ENCODE data around the gene CD72.

CD72 gene

GRCh38 chr9:35660966-35661415, 42.8 kb upstream of the CD72 start:
- Histone ChIP-seq H3K4me2 (ENCODE audit: low read length) (no peak overlapping the region), H2BK12ac (ENCODE audit: low read length) (peak overlapping the region; percentile 10), H3K36me3 (ENCODE audit: control insufficient read depth in 1 of 2, insufficient read depth in 2 of 2, low read length in 2 of 2) (peaks cover 13 to 16% of the 10 kb centered on the region in 2 experiments), H4K12ac (ENCODE audit: low read depth, low read length) (peak overlapping the region; percentile 2), H3K79me2 (ENCODE audit: control insufficient read depth, insufficient read depth, low read length, poor library complexity) (peaks cover 8% of the 10 kb centered on the region), H3K4me3 (ENCODE audit: low read depth, low read length) (no peak overlapping the region), H4K8ac (ENCODE audit: low read depth, low read length) (no peak overlapping the region), H3K27ac (ENCODE audit: low read depth, low read length) (no peak overlapping the region), H2BK5ac (ENCODE audit: low read depth, low read length, poor library complexity) (no peak overlapping the region), H4K91ac (ENCODE audit: low read depth, low read length) (peak overlapping the region; percentile 12), H2AFZ (ENCODE audit: insufficient read depth, low read length, poor library complexity) (peak overlapping the region; percentile 3), H3K14ac (ENCODE audit: low read length) (no peak overlapping the region), H3K9ac (ENCODE audit: low read length) (no peak overlapping the region), H3K9me3 (ENCODE audit: insufficient read depth, low read depth, low read length) (no peaks in the 10 kb centered on the region), H3K18ac (ENCODE audit: low read length) (no peak overlapping the region), H3K79me1 (ENCODE audit: low read length) (peaks cover 15% of the 10 kb centered on the region), H3K23ac (ENCODE audit: low read length) (no peak overlapping the region), H3K4me1 (ENCODE audit: control insufficient read depth in 1 of 2, insufficient read depth in 2 of 2, low read length in 2 of 2) (peaks cover 19 to 24% of the 10 kb centered on the region in 2 experiments), H3K4ac (ENCODE audit: low read depth, low read length) (no peak overlapping the region), H2BK120ac (ENCODE audit: insufficient read depth, low read length, poor library complexity) (no peak overlapping the region), H2AK5ac (ENCODE audit: low read length) (no peak overlapping the region), H3K27me3 (ENCODE audit: insufficient read depth, low read length) (no peaks in the 10 kb centered on the region)
- no CpG with 5 or more reads among the region's 9 CpGs for WGBS (ENCODE audit: extremely low coverage, insufficient coverage, insufficient read length)
- peak in 1 of 2 donors; percentile 64 for DNase-seq

- Histone ChIP-seq H2BK120ac (ENCODE audit: insufficient read depth, low read length, poor library complexity) (no peak overlapping the region), H3K9me3 (ENCODE audit: insufficient read depth, low read depth, low read length) (no peaks in the 10 kb centered on the region), H3K79me1 (ENCODE audit: low read length) (peaks cover 10% of the 10 kb centered on the region), H3K27me3 (ENCODE audit: insufficient read depth, low read length) (no peaks in the 10 kb centered on the region), H3K4me2 (ENCODE audit: low read length) (peak overlapping the region; percentile 95), H4K8ac (ENCODE audit: low read depth, low read length) (no peak overlapping the region), H3K27ac (ENCODE audit: low read depth, low read length) (no peak overlapping the region), H3K4me1 (ENCODE audit: control insufficient read depth in 1 of 2, insufficient read depth in 2 of 2, low read length in 2 of 2) (peaks cover 14 to 17% of the 10 kb centered on the region in 2 experiments), H2BK12ac (ENCODE audit: low read length) (no peak overlapping the region), H3K36me3 (ENCODE audit: control insufficient read depth in 1 of 2, insufficient read depth in 2 of 2, low read length in 2 of 2) (peaks cover 13 to 16% of the 10 kb centered on the region in 2 experiments), H3K4ac (ENCODE audit: low read depth, low read length) (no peak overlapping the region), H2AFZ (ENCODE audit: insufficient read depth, low read length, poor library complexity) (no peak overlapping the region), H3K4me3 (ENCODE audit: low read depth, low read length) (no peak overlapping the region), H3K18ac (ENCODE audit: low read length) (no peak overlapping the region), H3K14ac (ENCODE audit: low read length) (no peak overlapping the region), H4K12ac (ENCODE audit: low read depth, low read length) (no peak overlapping the region), H2AK5ac (ENCODE audit: low read length) (no peak overlapping the region), H2BK5ac (ENCODE audit: low read depth, low read length, poor library complexity) (no peak overlapping the region), H3K79me2 (ENCODE audit: control insufficient read depth, insufficient read depth, low read length, poor library complexity) (peaks cover 4% of the 10 kb centered on the region), H3K23ac (ENCODE audit: low read length) (no peak overlapping the region), H3K9ac (ENCODE audit: low read length) (no peak overlapping the region), H4K91ac (ENCODE audit: low read depth, low read length) (no peak overlapping the region)
- no CpG with 5 or more reads among the region's 3 CpGs for WGBS (ENCODE audit: extremely low coverage, insufficient coverage, insufficient read length)
- DNase-seq, result peak; percentile 28 to 60
Observed at GRCh38 chr9:35659340-35659739, 41.1 kb upstream of the CD72 start.

- no CpG with 5 or more reads among the region's 2 CpGs for WGBS (ENCODE audit: extremely low coverage, insufficient coverage, insufficient read length)
- H3K18ac ChIP-seq (ENCODE audit: low read length), result no peak overlapping the region
- H3K4me1 ChIP-seq (ENCODE audit: control insufficient read depth in 1 of 2, insufficient read depth in 2 of 2, low read length in 2 of 2), result peaks cover 10 to 14% of the 10 kb centered on the region in 2 experiments
- H2BK5ac ChIP-seq (ENCODE audit: low read depth, low read length, poor library complexity), result no peak overlapping the region
- no peak overlapping the region for H3K27ac ChIP-seq (ENCODE audit: low read depth, low read length)
- no peak overlapping the region for H4K8ac ChIP-seq (ENCODE audit: low read depth, low read length)
- H3K79me1 ChIP-seq (ENCODE audit: low read length), result peaks cover 10% of the 10 kb centered on the region
- no peak overlapping the region for H2BK120ac ChIP-seq (ENCODE audit: insufficient read depth, low read length, poor library complexity)
- DNase-seq, result peak; percentile 21 to 47
- H3K4ac ChIP-seq (ENCODE audit: low read depth, low read length), result no peak overlapping the region
- peak overlapping the region; percentile 85 for H3K4me3 ChIP-seq (ENCODE audit: low read depth, low read length)
- no peak overlapping the region for H3K23ac ChIP-seq (ENCODE audit: low read length)
- H3K4me2 ChIP-seq (ENCODE audit: low read length), result peak overlapping the region; percentile 95
- H4K12ac ChIP-seq (ENCODE audit: low read depth, low read length), result no peak overlapping the region
- H3K9ac ChIP-seq (ENCODE audit: low read length), result peak overlapping the region; percentile 63
- peaks cover 13 to 16% of the 10 kb centered on the region in 2 experiments for H3K36me3 ChIP-seq (ENCODE audit: control insufficient read depth in 1 of 2, insufficient read depth in 2 of 2, low read length in 2 of 2)
- H3K14ac ChIP-seq (ENCODE audit: low read length), result peak overlapping the region; percentile 97
- H3K79me2 ChIP-seq (ENCODE audit: control insufficient read depth, insufficient read depth, low read length, poor library complexity), result peaks cover 4% of the 10 kb centered on the region
- H2AFZ ChIP-seq (ENCODE audit: insufficient read depth, low read length, poor library complexity), result no peak overlapping the region
- H2AK5ac ChIP-seq (ENCODE audit: low read length), result no peak overlapping the region
- H3K9me3 ChIP-seq (ENCODE audit: insufficient read depth, low read depth, low read length), result no peaks in the 10 kb centered on the region
- no peaks in the 10 kb centered on the region for H3K27me3 ChIP-seq (ENCODE audit: insufficient read depth, low read length)
- no peak overlapping the region for H2BK12ac ChIP-seq (ENCODE audit: low read length)
- no peak overlapping the region for H4K91ac ChIP-seq (ENCODE audit: low read depth, low read length)
Observed at GRCh38 chr9:35658968-35659220, 40.7 kb upstream of the CD72 start.

GRCh38 chr9:35658137-35658967, 40.1 kb upstream of the CD72 start, which contains the start of gene CCDC107:
Gene CCDC107, plus strand, starts transcription at chr9:35658292. Its CDS starts 88 bp downstream, at chr9:35658380.
- peak within 1 kb of the TSS; percentile 92 for H2AFZ ChIP-seq (ENCODE audit: insufficient read depth, low read length, poor library complexity)
- DNase-seq, result peak; percentile 86 to 93
- peak within 1 kb of the TSS; percentile 96 for H4K12ac ChIP-seq (ENCODE audit: low read depth, low read length)
- H3K27ac ChIP-seq (ENCODE audit: low read depth, low read length), result peak within 1 kb of the TSS; percentile 86
- H3K18ac ChIP-seq (ENCODE audit: low read length), result peak within 1 kb of the TSS; percentile 91
- peak within 1 kb of the TSS; percentile 97 for H3K14ac ChIP-seq (ENCODE audit: low read length)
- H2AK5ac ChIP-seq (ENCODE audit: low read length), result peak within 1 kb of the TSS; percentile 67
- H3K9me3 ChIP-seq (ENCODE audit: insufficient read depth, low read depth, low read length), result no peaks in the 10 kb centered on the region
- H3K79me1 ChIP-seq (ENCODE audit: low read length), result peaks cover 10% of the 10 kb centered on the region
- peaks cover 13 to 16% of the 10 kb centered on the region in 2 experiments for H3K36me3 ChIP-seq (ENCODE audit: control insufficient read depth in 1 of 2, insufficient read depth in 2 of 2, low read length in 2 of 2)
- peak within 1 kb of the TSS; percentile 97 for H4K91ac ChIP-seq (ENCODE audit: low read depth, low read length)
- H3K27me3 ChIP-seq (ENCODE audit: insufficient read depth, low read length), result no peaks in the 10 kb centered on the region
- peaks cover 4% of the 10 kb centered on the region for H3K79me2 ChIP-seq (ENCODE audit: control insufficient read depth, insufficient read depth, low read length, poor library complexity)
- H2BK120ac ChIP-seq (ENCODE audit: insufficient read depth, low read length, poor library complexity), result peak within 1 kb of the TSS; percentile 89
- H3K4me1 ChIP-seq (ENCODE audit: control insufficient read depth in 1 of 2, insufficient read depth in 2 of 2, low read length in 2 of 2), result peaks cover 5 to 14% of the 10 kb centered on the region in 2 experiments
- no peak within 1 kb of the TSS for H3K23ac ChIP-seq (ENCODE audit: low read length)
- peak within 1 kb of the TSS; percentile 83 for H3K9ac ChIP-seq (ENCODE audit: low read length)
- peak within 1 kb of the TSS; percentile 85 for H3K4me3 ChIP-seq (ENCODE audit: low read depth, low read length)
- no CpG with 5 or more reads among the region's 67 CpGs for WGBS (ENCODE audit: extremely low coverage, insufficient coverage, insufficient read length)
- peak within 1 kb of the TSS; percentile 95 for H3K4me2 ChIP-seq (ENCODE audit: low read length)
- H2BK12ac ChIP-seq (ENCODE audit: low read length), result no peak within 1 kb of the TSS
- peak within 1 kb of the TSS; percentile 94 for H2BK5ac ChIP-seq (ENCODE audit: low read depth, low read length, poor library complexity)
- peak within 1 kb of the TSS; percentile 85 for H3K4ac ChIP-seq (ENCODE audit: low read depth, low read length)
- H4K8ac ChIP-seq (ENCODE audit: low read depth, low read length), result peak within 1 kb of the TSS; percentile 98

All from trophoblast cell (in vitro differentiated cells and primary cell).